Activated CD4-positive, alpha-beta T cell treated with anti-CD3 and anti-CD28 coated beads for 1 hour (primary cell): ENCODE data around the gene WFS1.

Experiments
- DNase-seq: peaks from one replicate; pipeline ENCODE4 v3.0.0-alpha.2; 2020

The WFS1 gene

GRCh38 chr4:6282314-6282771 is 12.7 kb downstream of the WFS1 start:
- no peak for DNase-seq

GRCh38 chr4:6283282-6283681 is 13.6 kb downstream of the WFS1 start:
- DNase-seq = no peak

- DNase-seq = no peak
These were observed 17.6 kb downstream of the WFS1 start for GRCh38 chr4:6287017-6287788.

- no peak for DNase-seq
These were observed 18.7 kb downstream of the WFS1 start for GRCh38 chr4:6288342-6288741.

GRCh38 chr4:6288871-6289270 is 19.2 kb downstream of the WFS1 start:
- no peak for DNase-seq

GRCh38 chr4:6290256-6290655 is 20.6 kb downstream of the WFS1 start:
- DNase-seq = no peak

- no peak for DNase-seq
These were observed 21.3 kb downstream of the WFS1 start for GRCh38 chr4:6290769-6291547.

GRCh38 chr4:6291784-6292297 is 22.2 kb downstream of the WFS1 start:
- DNase-seq = no peak

GRCh38 chr4:6292376-6293096 is 22.9 kb downstream of the WFS1 start:
- DNase-seq = no peak

GRCh38 chr4:6293097-6293445 is 23.4 kb downstream of the WFS1 start:
- no peak for DNase-seq

GRCh38 chr4:6293661-6294060 is 24.0 kb downstream of the WFS1 start:
- no peak for DNase-seq

- no peak for DNase-seq
These were observed 25.2 kb downstream of the WFS1 start for GRCh38 chr4:6294705-6295421.

GRCh38 chr4:6295495-6295894 is 25.8 kb downstream of the WFS1 start:
- DNase-seq = no peak

GRCh38 chr4:6296026-6296425 is 26.4 kb downstream of the WFS1 start:
- DNase-seq = no peak

- DNase-seq = no peak
These were observed 27.7 kb downstream of the WFS1 start for GRCh38 chr4:6297266-6297815.

GRCh38 chr4:6298035-6298434 is 28.4 kb downstream of the WFS1 start:
- no peak for DNase-seq

GRCh38 chr4:6298852-6299251 is 29.2 kb downstream of the WFS1 start:
- no peak for DNase-seq

GRCh38 chr4:6299875-6300274 is 30.2 kb downstream of the WFS1 start:
- no peak for DNase-seq

- no peak for DNase-seq
These were observed 30.7 kb downstream of the WFS1 start for GRCh38 chr4:6300359-6300758.

GRCh38 chr4:6301051-6301731 is 31.5 kb downstream of the WFS1 start:
- no peak for DNase-seq

- no peak for DNase-seq
These were observed 32.2 kb downstream of the WFS1 start for GRCh38 chr4:6301732-6302442.
